Measurements from ENCODE around the gene MYOC. TPM values are rescaled to one million over a fixed set of nuclear protein-coding genes. Genes with fewer than 3 reads are reported as not detected.
A peak's percentile ranks its signal among the peaks of the same experiment; 100 is the strongest.

Gene MYOC
- polyA plus RNA-seq, 1 of the 3 experiments (the other 2 are of a cell fraction) = not detected

DNA sequence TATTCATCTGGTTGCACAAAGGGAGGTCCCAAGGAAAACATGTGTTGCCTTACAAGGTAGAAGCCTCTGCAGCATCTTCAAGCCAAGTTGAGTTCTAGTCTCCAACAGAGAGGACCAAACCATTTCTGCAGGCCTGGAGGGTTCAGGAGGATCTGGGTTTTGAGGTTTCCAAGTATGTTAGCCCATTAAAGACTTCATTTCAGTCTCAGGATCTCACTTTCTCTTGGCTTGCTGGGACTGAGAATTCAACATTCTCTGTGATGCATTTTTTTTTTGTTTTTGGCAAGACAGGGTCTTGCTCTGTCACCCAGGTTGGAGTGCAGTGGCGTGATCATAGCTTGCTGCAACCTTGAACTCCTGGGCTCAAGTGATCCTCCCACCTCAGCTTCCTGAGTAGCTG is 39.2 kb downstream of the MYOC start:
- CTCF ChIA-PET = no interaction called here
- POLR2A ChIA-PET = no interaction called here
- Histone ChIP-seq H3K27me3 (ENCODE audit: insufficient read depth) (no peaks in the 10 kb centered on the region; the same call in 1 of the 2 replicates), H3K4me1 (ENCODE audit: control insufficient read depth in 1 of 2, insufficient read depth in 2 of 2, low read depth in 1 of 2, low read length in 1 of 2) (no peaks in the 10 kb centered on the region), H3K4me3 (ENCODE audit: low read depth in 2 of 2, low read length in 1 of 2) (no peak overlapping the region), H3K36me3 (replicated peaks in 1 of 2; ENCODE audit: control insufficient read depth in 1 of 2, insufficient read depth in 2 of 2, low read length in 1 of 2) (no peaks in the 10 kb centered on the region), H3K9ac (no peak overlapping the region), H4K20me1 (ENCODE audit: insufficient read depth) (no peaks in the 10 kb centered on the region), H3K9me2 (no peaks in the 10 kb centered on the region), H3K27ac (ENCODE audit: low read depth in 2 of 2, low read length in 1 of 2) (no peak overlapping the region), H2AFZ (ENCODE audit: low read depth) (no peak overlapping the region), H3K9me3 (no peaks in the 10 kb centered on the region), H3F3A (replicated peaks; ENCODE audit: insufficient read depth) (no peaks in the 10 kb centered on the region), H3K79me2 (ENCODE audit: insufficient read depth) (no peaks in the 10 kb centered on the region), H3K4me2 (no peak overlapping the region)
- no peak for DNase-seq
- WGBS (ENCODE audit: low lambda C conversion rate) = 86% methylated on average over 1 of the region's 1 CpG
- TF ChIP-seq, protein P1, sequence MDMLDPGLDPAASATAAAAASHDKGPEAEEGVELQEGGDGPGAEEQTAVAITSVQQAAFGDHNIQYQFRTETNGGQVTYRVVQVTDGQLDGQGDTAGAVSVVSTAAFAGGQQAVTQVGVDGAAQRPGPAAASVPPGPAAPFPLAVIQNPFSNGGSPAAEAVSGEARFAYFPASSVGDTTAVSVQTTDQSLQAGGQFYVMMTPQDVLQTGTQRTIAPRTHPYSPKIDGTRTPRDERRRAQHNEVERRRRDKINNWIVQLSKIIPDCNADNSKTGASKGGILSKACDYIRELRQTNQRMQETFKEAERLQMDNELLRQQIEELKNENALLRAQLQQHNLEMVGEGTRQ (IDR thresholded peaks at IDR 0.05; ENCODE audit: borderline replicate concordance, low read depth, low read length) = no peak
- TF ChIP-seq RFX5 (IDR thresholded peaks at IDR 0.05; ENCODE audit: low read length) = no peak
- TF ChIP-seq, protein P2, sequence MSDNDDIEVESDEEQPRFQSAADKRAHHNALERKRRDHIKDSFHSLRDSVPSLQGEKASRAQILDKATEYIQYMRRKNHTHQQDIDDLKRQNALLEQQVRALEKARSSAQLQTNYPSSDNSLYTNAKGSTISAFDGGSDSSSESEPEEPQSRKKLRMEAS (IDR thresholded peaks at IDR 0.05; ENCODE audit: low read depth) = no peak
- TF ChIP-seq MEF2A (IDR thresholded peaks at IDR 0.05; ENCODE audit: borderline replicate concordance, low read depth) = no peak
- TF ChIP-seq, protein P3, sequence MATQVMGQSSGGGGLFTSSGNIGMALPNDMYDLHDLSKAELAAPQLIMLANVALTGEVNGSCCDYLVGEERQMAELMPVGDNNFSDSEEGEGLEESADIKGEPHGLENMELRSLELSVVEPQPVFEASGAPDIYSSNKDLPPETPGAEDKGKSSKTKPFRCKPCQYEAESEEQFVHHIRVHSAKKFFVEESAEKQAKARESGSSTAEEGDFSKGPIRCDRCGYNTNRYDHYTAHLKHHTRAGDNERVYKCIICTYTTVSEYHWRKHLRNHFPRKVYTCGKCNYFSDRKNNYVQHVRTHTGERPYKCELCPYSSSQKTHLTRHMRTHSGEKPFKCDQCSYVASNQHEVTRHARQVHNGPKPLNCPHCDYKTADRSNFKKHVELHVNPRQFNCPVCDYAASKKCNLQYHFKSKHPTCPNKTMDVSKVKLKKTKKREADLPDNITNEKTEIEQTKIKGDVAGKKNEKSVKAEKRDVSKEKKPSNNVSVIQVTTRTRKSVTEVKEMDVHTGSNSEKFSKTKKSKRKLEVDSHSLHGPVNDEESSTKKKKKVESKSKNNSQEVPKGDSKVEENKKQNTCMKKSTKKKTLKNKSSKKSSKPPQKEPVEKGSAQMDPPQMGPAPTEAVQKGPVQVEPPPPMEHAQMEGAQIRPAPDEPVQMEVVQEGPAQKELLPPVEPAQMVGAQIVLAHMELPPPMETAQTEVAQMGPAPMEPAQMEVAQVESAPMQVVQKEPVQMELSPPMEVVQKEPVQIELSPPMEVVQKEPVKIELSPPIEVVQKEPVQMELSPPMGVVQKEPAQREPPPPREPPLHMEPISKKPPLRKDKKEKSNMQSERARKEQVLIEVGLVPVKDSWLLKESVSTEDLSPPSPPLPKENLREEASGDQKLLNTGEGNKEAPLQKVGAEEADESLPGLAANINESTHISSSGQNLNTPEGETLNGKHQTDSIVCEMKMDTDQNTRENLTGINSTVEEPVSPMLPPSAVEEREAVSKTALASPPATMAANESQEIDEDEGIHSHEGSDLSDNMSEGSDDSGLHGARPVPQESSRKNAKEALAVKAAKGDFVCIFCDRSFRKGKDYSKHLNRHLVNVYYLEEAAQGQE (IDR thresholded peaks at IDR 0.05; ENCODE audit: low read depth, low read length) = no peak

DNA sequence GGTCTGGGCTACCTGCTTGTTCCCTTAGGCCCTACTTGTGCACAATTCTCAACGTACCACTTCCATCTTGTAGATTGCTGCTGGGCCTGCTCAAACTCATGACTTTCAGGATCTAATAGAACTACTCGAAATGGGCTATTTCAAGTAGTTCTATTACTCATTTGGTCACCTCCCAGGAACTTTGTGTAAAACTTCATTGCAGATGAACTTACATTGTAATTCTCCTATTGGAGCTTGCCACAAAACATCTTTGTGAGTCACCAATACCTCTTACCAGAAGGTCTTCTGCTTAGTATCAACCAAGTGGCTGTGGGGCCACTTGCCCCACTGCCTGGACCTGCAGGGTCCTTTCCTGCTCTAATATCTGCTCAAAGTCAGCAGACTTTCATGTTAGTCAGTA is 41.2 kb downstream of the MYOC start:
- Histone ChIP-seq H3K9me2 (no peaks in the 10 kb centered on the region), H3K27me3 (ENCODE audit: insufficient read depth) (no peaks in the 10 kb centered on the region), H2AFZ (ENCODE audit: low read depth) (no peak overlapping the region), H3K4me2 (no peak overlapping the region), H3K4me3 (ENCODE audit: low read depth in 2 of 2, low read length in 1 of 2) (no peak overlapping the region), H3K27ac (ENCODE audit: low read depth in 2 of 2, low read length in 1 of 2) (no peak overlapping the region), H3F3A (replicated peaks; ENCODE audit: insufficient read depth) (no peaks in the 10 kb centered on the region), H3K4me1 (ENCODE audit: control insufficient read depth in 1 of 2, insufficient read depth in 2 of 2, low read depth in 1 of 2, low read length in 1 of 2) (no peaks in the 10 kb centered on the region), H3K79me2 (ENCODE audit: insufficient read depth) (no peaks in the 10 kb centered on the region), H4K20me1 (ENCODE audit: insufficient read depth) (no peaks in the 10 kb centered on the region), H3K9ac (no peak overlapping the region), H3K36me3 (replicated peaks in 1 of 2; ENCODE audit: control insufficient read depth in 1 of 2, insufficient read depth in 2 of 2, low read length in 1 of 2) (no peaks in the 10 kb centered on the region), H3K9me3 (no peaks in the 10 kb centered on the region)
- WGBS (ENCODE audit: low lambda C conversion rate) = 35% methylated on average over 2 of the region's 2 CpGs
- DNase-seq = no peak
- ChIA-PET POLR2A (no interaction called here), CTCF (interaction anchor here (0.6 to 0.7 kb wide), 2 partner anchors 13 to 67 kb away, joined by 3 read pairs; no protein-coding TSS in a partner anchor)
- TF ChIP-seq TCF12 (IDR thresholded peaks at IDR 0.05) (peak; percentile 11; the same call in 1 of the 2 replicates), NRF1 (IDR thresholded peaks at IDR 0.05; ENCODE audit: low read depth, low read length) (no peak)
